SU-DHL-6 (cell line): Measurements from ENCODE around the gene C2CD3.

Source experiments
- CTCF ChIP-seq: fragments of 200-600 bp; sonication (generic); IDR thresholded peaks from one replicate; pipeline ENCODE4 v1.5.1; 2017; ENCODE audit warnings: antibody characterized with exemption, mild to moderate bottlenecking, low read length, moderate library complexity; ENCODE audit not compliant: insufficient read depth, poor library complexity, severe bottlenecking
- EZH2phosphoT487 ChIP-seq: fragments of 200-600 bp; sonication (generic), shearing (Covaris generic); conservative IDR thresholded peaks from 2 replicates; pipeline ENCODE4 v1.6.1; 2018; ENCODE audit warnings: mild to moderate bottlenecking, antibody characterized with exemption, low read length, moderate library complexity, mixed read lengths

GRCh38 chr11:74141908-74142307 is 28.9 kb downstream of the C2CD3 start:
- TF ChIP-seq CTCF (no peak), EZH2phosphoT487 (no peak)
